IMR-90 (cell line): ENCODE results near the gene GGACT.

Source experiments
- BHLHE40 ChIP-seq: fragments of 150-350 bp; IDR thresholded peaks from 2 replicates; pipeline ENCODE4 v1.6.1; 2016; ENCODE audit warnings: mild to moderate bottlenecking, low read depth, low read length
- MAFK ChIP-seq: IDR thresholded peaks from 2 replicates; pipeline ENCODE4 v1.6.1; 2012; ENCODE audit warnings: low read depth, low read length, improper control_type of control experiment
- POLR2A ChIP-seq: IDR thresholded peaks from 2 replicates; pipeline ENCODE4 v1.6.1; 2012; ENCODE audit warnings: mild to moderate bottlenecking, low read depth, low read length
- RFX5 ChIP-seq: IDR thresholded peaks from 2 replicates; pipeline ENCODE4 v1.8.0; 2012; ENCODE audit warnings: low read depth, mild to moderate bottlenecking, low read length, moderate library complexity
- TF ChIP-seq, protein P1 (sequence below): conservative IDR thresholded peaks from 2 replicates; pipeline ENCODE4 v1.5.1; 2012; ENCODE audit warnings: mild to moderate bottlenecking, low read depth, low read length, improper control_type of control experiment
- TF ChIP-seq, protein P2 (sequence below): fragments of 150-350 bp; IDR thresholded peaks from 2 replicates; pipeline ENCODE4 v1.6.1; 2017; ENCODE audit warnings: mild to moderate bottlenecking, antibody characterized with exemption, low read length, low read depth

GRCh38 chr13:100534911-100535310 is 53.7 kb downstream of the GGACT start:
- TF ChIP-seq, protein P1, sequence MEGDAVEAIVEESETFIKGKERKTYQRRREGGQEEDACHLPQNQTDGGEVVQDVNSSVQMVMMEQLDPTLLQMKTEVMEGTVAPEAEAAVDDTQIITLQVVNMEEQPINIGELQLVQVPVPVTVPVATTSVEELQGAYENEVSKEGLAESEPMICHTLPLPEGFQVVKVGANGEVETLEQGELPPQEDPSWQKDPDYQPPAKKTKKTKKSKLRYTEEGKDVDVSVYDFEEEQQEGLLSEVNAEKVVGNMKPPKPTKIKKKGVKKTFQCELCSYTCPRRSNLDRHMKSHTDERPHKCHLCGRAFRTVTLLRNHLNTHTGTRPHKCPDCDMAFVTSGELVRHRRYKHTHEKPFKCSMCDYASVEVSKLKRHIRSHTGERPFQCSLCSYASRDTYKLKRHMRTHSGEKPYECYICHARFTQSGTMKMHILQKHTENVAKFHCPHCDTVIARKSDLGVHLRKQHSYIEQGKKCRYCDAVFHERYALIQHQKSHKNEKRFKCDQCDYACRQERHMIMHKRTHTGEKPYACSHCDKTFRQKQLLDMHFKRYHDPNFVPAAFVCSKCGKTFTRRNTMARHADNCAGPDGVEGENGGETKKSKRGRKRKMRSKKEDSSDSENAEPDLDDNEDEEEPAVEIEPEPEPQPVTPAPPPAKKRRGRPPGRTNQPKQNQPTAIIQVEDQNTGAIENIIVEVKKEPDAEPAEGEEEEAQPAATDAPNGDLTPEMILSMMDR: no peak
- TF ChIP-seq, protein P2, sequence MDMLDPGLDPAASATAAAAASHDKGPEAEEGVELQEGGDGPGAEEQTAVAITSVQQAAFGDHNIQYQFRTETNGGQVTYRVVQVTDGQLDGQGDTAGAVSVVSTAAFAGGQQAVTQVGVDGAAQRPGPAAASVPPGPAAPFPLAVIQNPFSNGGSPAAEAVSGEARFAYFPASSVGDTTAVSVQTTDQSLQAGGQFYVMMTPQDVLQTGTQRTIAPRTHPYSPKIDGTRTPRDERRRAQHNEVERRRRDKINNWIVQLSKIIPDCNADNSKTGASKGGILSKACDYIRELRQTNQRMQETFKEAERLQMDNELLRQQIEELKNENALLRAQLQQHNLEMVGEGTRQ: no peak
- TF ChIP-seq POLR2A (no peak), MAFK (no peak), RFX5 (no peak), BHLHE40 (no peak)
